ENCODE measurements around the gene DLG2.

DLG2 gene

GRCh38 chr11:83656796-83657330 lies 1970.3 kb downstream of the DLG2 start:
- DNase-seq (ENCODE audit: low read depth): no peak
- TF ChIP-seq, protein P1, sequence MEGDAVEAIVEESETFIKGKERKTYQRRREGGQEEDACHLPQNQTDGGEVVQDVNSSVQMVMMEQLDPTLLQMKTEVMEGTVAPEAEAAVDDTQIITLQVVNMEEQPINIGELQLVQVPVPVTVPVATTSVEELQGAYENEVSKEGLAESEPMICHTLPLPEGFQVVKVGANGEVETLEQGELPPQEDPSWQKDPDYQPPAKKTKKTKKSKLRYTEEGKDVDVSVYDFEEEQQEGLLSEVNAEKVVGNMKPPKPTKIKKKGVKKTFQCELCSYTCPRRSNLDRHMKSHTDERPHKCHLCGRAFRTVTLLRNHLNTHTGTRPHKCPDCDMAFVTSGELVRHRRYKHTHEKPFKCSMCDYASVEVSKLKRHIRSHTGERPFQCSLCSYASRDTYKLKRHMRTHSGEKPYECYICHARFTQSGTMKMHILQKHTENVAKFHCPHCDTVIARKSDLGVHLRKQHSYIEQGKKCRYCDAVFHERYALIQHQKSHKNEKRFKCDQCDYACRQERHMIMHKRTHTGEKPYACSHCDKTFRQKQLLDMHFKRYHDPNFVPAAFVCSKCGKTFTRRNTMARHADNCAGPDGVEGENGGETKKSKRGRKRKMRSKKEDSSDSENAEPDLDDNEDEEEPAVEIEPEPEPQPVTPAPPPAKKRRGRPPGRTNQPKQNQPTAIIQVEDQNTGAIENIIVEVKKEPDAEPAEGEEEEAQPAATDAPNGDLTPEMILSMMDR (IDR thresholded peaks at IDR 0.05; ENCODE audit: control insufficient read depth, extremely low read depth, insufficient read depth): no peak
- no peak overlapping the region for H3K4me3 ChIP-seq (ENCODE audit: low read depth, low read length)

- TF ChIP-seq, protein P1 (IDR thresholded peaks at IDR 0.05; ENCODE audit: control insufficient read depth, extremely low read depth, insufficient read depth): no peak
- no peak overlapping the region for H3K4me3 ChIP-seq (ENCODE audit: low read depth, low read length)
- DNase-seq (ENCODE audit: low read depth): no peak
Measured at GRCh38 chr11:83655976-83656375, 1971.2 kb downstream of the DLG2 start.

DNA sequence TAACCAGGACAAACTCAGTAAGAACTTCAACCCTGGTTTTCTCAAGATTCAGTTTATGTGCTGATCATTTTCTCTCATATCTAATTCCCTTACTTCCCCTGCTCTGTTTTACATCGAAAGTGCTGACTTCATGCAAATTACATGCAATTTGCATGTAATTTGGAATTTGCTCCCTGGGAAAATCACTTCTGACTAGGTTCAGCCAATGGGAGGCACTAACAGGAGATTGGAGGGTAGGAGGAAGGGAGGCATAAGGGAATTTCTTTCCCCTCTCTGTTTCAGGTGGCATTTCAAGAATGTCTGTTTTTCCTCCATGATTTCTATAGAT lies 1977.7 kb downstream of the DLG2 start:
- TF ChIP-seq, protein P1 (IDR thresholded peaks at IDR 0.05; ENCODE audit: control insufficient read depth, extremely low read depth, insufficient read depth): no peak
- no peak overlapping the region for H3K4me3 ChIP-seq (ENCODE audit: low read depth, low read length)
- DNase-seq (ENCODE audit: low read depth): no peak

- TF ChIP-seq, protein P1 (IDR thresholded peaks at IDR 0.05; ENCODE audit: control insufficient read depth, extremely low read depth, insufficient read depth): no peak
- H3K4me3 ChIP-seq (ENCODE audit: low read depth, low read length): no peak overlapping the region
- no peak for DNase-seq (ENCODE audit: low read depth)
Measured at GRCh38 chr11:83648610-83649527, 1978.3 kb downstream of the DLG2 start.

- TF ChIP-seq, protein P1 (IDR thresholded peaks at IDR 0.05; ENCODE audit: control insufficient read depth, extremely low read depth, insufficient read depth): no peak
- H3K4me3 ChIP-seq (ENCODE audit: low read depth, low read length): no peak overlapping the region
- DNase-seq (ENCODE audit: low read depth): no peak
Measured at GRCh38 chr11:83645561-83645960, 1981.6 kb downstream of the DLG2 start.

DNA sequence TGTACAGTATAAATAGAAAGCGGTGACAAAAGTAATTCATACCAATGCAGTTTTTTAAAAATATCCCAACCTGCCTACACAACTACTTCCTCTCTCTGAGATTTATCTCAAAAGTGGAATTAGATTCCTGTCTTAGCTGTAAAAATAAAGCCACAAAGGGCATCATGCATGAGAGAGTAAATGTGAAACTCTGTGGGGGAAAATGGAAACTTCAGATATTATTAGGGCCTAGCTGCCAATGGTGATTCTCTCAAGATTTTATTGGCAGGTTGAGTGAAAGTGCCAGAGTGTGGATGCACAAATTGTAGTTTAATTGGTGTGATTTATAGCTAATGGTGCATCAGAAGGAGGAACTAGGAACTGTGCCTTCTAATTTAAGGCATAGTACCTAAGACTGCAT lies 1984.0 kb downstream of the DLG2 start:
- H3K4me3 ChIP-seq (ENCODE audit: low read depth, low read length): no peak overlapping the region
- DNase-seq (ENCODE audit: low read depth): no peak
- TF ChIP-seq, protein P1 (IDR thresholded peaks at IDR 0.05; ENCODE audit: control insufficient read depth, extremely low read depth, insufficient read depth): no peak
